Mucosa of rectum (tissue), 2 donors: ENCODE data around the gene APLP1.
"Not testable (repeated sequence)": the region's sequence is repeated elsewhere in the genome, so short reads cannot be mapped to it uniquely, and the experiment has no call there.

Source experiments
- H3K27ac ChIP-seq, 2 donors: one replicate each; pipeline ENCODE4 v1.7.0; 2013; ENCODE audit warnings: inconsistent platforms in 2 of 2, low read depth in 2 of 2, low read length in 2 of 2
- H3K27me3 ChIP-seq, 2 donors: one replicate each; pipeline ENCODE4 v1.7.0; 2013; ENCODE audit warnings: low read length in 2 of 2; ENCODE audit not compliant: control insufficient read depth in 2 of 2, insufficient read depth in 2 of 2
- H3K36me3 ChIP-seq, 2 donors: one replicate each; pipeline ENCODE4 v1.7.0; 2013; ENCODE audit warnings: low read length in 2 of 2; ENCODE audit not compliant: control insufficient read depth in 2 of 2, insufficient read depth in 2 of 2
- H3K4me1 ChIP-seq, 2 donors: one replicate each; pipeline ENCODE4 v1.7.0; 2013; ENCODE audit warnings: low read length in 2 of 2, mild to moderate bottlenecking in 1 of 2; ENCODE audit not compliant: control insufficient read depth in 2 of 2, insufficient read depth in 2 of 2
- H3K4me3 ChIP-seq, 2 donors: one replicate each; pipeline ENCODE4 v1.7.0; 2013; ENCODE audit warnings: low read length in 2 of 2
- H3K9ac ChIP-seq, 2 donors: one replicate each; pipeline ENCODE4 v1.7.0; 2013; ENCODE audit warnings: low read length in 2 of 2, low read depth in 1 of 2, mild to moderate bottlenecking in 1 of 2
- H3K9me3 ChIP-seq, 2 donors: one replicate each; pipeline ENCODE4 v1.7.0; 2013; ENCODE audit warnings: low read length in 2 of 2; ENCODE audit not compliant: control insufficient read depth in 2 of 2
- donor health status: healthy.
- donor health status: Normal muscosa, but diverticular disease.

APLP1 gene

GRCh38 chr19:35879770-35880317, 11.5 kb downstream of the APLP1 start:
- H3K27me3 ChIP-seq = peaks cover 7 to 9% of the 10 kb centered on the region in 2 donors
- H3K36me3 ChIP-seq = no peaks in the 10 kb centered on the region
- H3K9ac ChIP-seq = no peak overlapping the region
- no peaks in the 10 kb centered on the region for H3K9me3 ChIP-seq
- no peak overlapping the region for H3K27ac ChIP-seq
- H3K4me3 ChIP-seq = no peak overlapping the region
- H3K4me1 ChIP-seq = peaks cover 0 to 2% of the 10 kb centered on the region in 2 donors

- Histone ChIP-seq H3K9ac (no peak overlapping the region), H3K4me1 (peaks cover 0 to 2% of the 10 kb centered on the region in 2 donors), H3K27me3 (peaks cover 7 to 9% of the 10 kb centered on the region in 2 donors), H3K27ac (no peak overlapping the region), H3K4me3 (no peak overlapping the region), H3K36me3 (no peaks in the 10 kb centered on the region), H3K9me3 (no peaks in the 10 kb centered on the region)
Observed at GRCh38 chr19:35882114-35882832, 13.9 kb downstream of the APLP1 start.

GRCh38 chr19:35883882-35884281, 15.5 kb downstream of the APLP1 start:
- H3K27me3 ChIP-seq = peaks cover 3 to 4% of the 10 kb centered on the region in 2 donors
- H3K9ac ChIP-seq = no peak overlapping the region
- H3K9me3 ChIP-seq = no peaks in the 10 kb centered on the region
- no peak overlapping the region for H3K4me3 ChIP-seq
- H3K4me1 ChIP-seq = peaks cover 0 to 2% of the 10 kb centered on the region in 2 donors
- H3K36me3 ChIP-seq = peaks cover 0 to 11% of the 10 kb centered on the region in 2 donors
- H3K27ac ChIP-seq = no peak overlapping the region

- Histone ChIP-seq H3K27me3 (no peaks in the 10 kb centered on the region), H3K9ac (no peak overlapping the region), H3K36me3 (peaks cover 8 to 24% of the 10 kb centered on the region in 2 donors), H3K9me3 (no peaks in the 10 kb centered on the region), H3K4me1 (no peaks in the 10 kb centered on the region), H3K27ac (no peak overlapping the region), H3K4me3 (no peak overlapping the region)
Observed at GRCh38 chr19:35885225-35885738, 16.9 kb downstream of the APLP1 start.

- Histone ChIP-seq H3K4me1 (no peaks in the 10 kb centered on the region), H3K9ac (no peak overlapping the region), H3K9me3 (no peaks in the 10 kb centered on the region), H3K4me3 (no peak overlapping the region), H3K27ac (no peak overlapping the region), H3K36me3 (peaks cover 11 to 30% of the 10 kb centered on the region in 2 donors), H3K27me3 (no peaks in the 10 kb centered on the region)
Observed at GRCh38 chr19:35885904-35886303, 17.5 kb downstream of the APLP1 start.

GRCh38 chr19:35887197-35887596, 18.8 kb downstream of the APLP1 start:
- Histone ChIP-seq H3K9me3 (no peaks in the 10 kb centered on the region), H3K27ac (no peak overlapping the region), H3K4me3 (no peak overlapping the region), H3K4me1 (no peaks in the 10 kb centered on the region), H3K9ac (no peak overlapping the region), H3K27me3 (no peaks in the 10 kb centered on the region), H3K36me3 (peaks cover 13 to 33% of the 10 kb centered on the region in 2 donors)

GRCh38 chr19:35888398-35888797, 20.0 kb downstream of the APLP1 start:
- Histone ChIP-seq H3K36me3 (peaks cover 16 to 37% of the 10 kb centered on the region in 2 donors), H3K9ac (no peak overlapping the region), H3K9me3 (no peaks in the 10 kb centered on the region), H3K27me3 (no peaks in the 10 kb centered on the region), H3K4me3 (no peak overlapping the region), H3K27ac (no peak overlapping the region), H3K4me1 (no peaks in the 10 kb centered on the region)

- no peaks in the 10 kb centered on the region for H3K4me1 ChIP-seq
- H3K36me3 ChIP-seq = peaks cover 16 to 42% of the 10 kb centered on the region in 2 donors
- no peak overlapping the region for H3K27ac ChIP-seq
- H3K4me3 ChIP-seq = no peak overlapping the region
- H3K9me3 ChIP-seq = no peaks in the 10 kb centered on the region
- H3K9ac ChIP-seq = no peak overlapping the region
- no peaks in the 10 kb centered on the region for H3K27me3 ChIP-seq
Observed at GRCh38 chr19:35889370-35890112, 21.2 kb downstream of the APLP1 start.

- H3K36me3 ChIP-seq = peaks cover 16 to 45% of the 10 kb centered on the region in 2 donors
- no peaks in the 10 kb centered on the region for H3K4me1 ChIP-seq
Observed at GRCh38 chr19:35890113-35890650, 21.8 kb downstream of the APLP1 start.

GRCh38 chr19:35891819-35892218, 23.4 kb downstream of the APLP1 start:
- H3K9ac ChIP-seq, H3K4me3 ChIP-seq, H3K27ac ChIP-seq, H3K27me3 ChIP-seq, H3K9me3 ChIP-seq, H3K4me1 ChIP-seq: not testable (repeated sequence)
- H3K36me3 ChIP-seq = peaks cover 23 to 58% of the 10 kb centered on the region in 2 donors

More at GRCh38 chr19:35890113-35890650, 21.8 kb downstream of the APLP1 start:
- Histone ChIP-seq H3K9me3 (no peaks in the 10 kb centered on the region), H3K9ac (no peak overlapping the region), H3K27ac (no peak overlapping the region), H3K27me3 (no peaks in the 10 kb centered on the region), H3K4me3 (no peak overlapping the region)
